Trophoblast cell (in vitro differentiated cells and primary cell): Measurements from ENCODE around the gene DNAH7.

Experiments used
- DNase-seq, 2 donors: peaks; one replicate each; pipeline ENCODE4 v3.0.0-alpha.2; 2016
- H2AFZ ChIP-seq: 2 replicates; pipeline ENCODE4 v1.6.1; 2013; ENCODE audit warnings: low read length, moderate library complexity, mild to moderate bottlenecking; ENCODE audit not compliant: insufficient read depth, poor library complexity
- H2AK5ac ChIP-seq: 2 replicates; pipeline ENCODE4 v1.6.1; 2013; ENCODE audit warnings: mild to moderate bottlenecking, low read length
- H2BK120ac ChIP-seq: 2 replicates; pipeline ENCODE4 v1.6.1; 2013; ENCODE audit warnings: low read length, mild to moderate bottlenecking, moderate library complexity; ENCODE audit not compliant: insufficient read depth, poor library complexity
- H2BK12ac ChIP-seq: 2 replicates; pipeline ENCODE4 v1.6.1; 2013; ENCODE audit warnings: mild to moderate bottlenecking, low read length, moderate library complexity
- H2BK5ac ChIP-seq: 2 replicates; pipeline ENCODE4 v1.6.1; 2013; ENCODE audit warnings: low read length, low read depth, moderate library complexity, mild to moderate bottlenecking; ENCODE audit not compliant: poor library complexity
- H3K14ac ChIP-seq: 2 replicates; pipeline ENCODE4 v1.6.1; 2013; ENCODE audit warnings: mild to moderate bottlenecking, low read length
- H3K18ac ChIP-seq: 2 replicates; pipeline ENCODE4 v1.6.1; 2013; ENCODE audit warnings: mild to moderate bottlenecking, low read length
- H3K23ac ChIP-seq: 2 replicates; pipeline ENCODE4 v1.6.1; 2013; ENCODE audit warnings: low read length
- H3K27ac ChIP-seq: 2 replicates; pipeline ENCODE4 v1.5.1; 2013; ENCODE audit warnings: low read depth, mild to moderate bottlenecking, inconsistent platforms, low read length, moderate library complexity
- H3K27me3 ChIP-seq: 2 replicates; pipeline ENCODE4 v1.6.1; 2013; ENCODE audit warnings: inconsistent platforms, mild to moderate bottlenecking, low read length, moderate library complexity; ENCODE audit not compliant: insufficient read depth
- H3K36me3 ChIP-seq, 2 experiments: 1 replicate in 1 of 2; 2 replicates in 1 of 2; pipeline ENCODE4 v1.6.1; 2013; ENCODE audit warnings: low read length in 2 of 2, mild to moderate bottlenecking in 2 of 2, moderate library complexity in 1 of 2; ENCODE audit not compliant: insufficient read depth in 2 of 2, control insufficient read depth in 1 of 2
- H3K4ac ChIP-seq: 2 replicates; pipeline ENCODE4 v1.6.1; 2013; ENCODE audit warnings: low read depth, mild to moderate bottlenecking, low read length, moderate library complexity
- H3K4me1 ChIP-seq, 2 experiments: 1 replicate in 1 of 2; 2 replicates in 1 of 2; pipeline ENCODE4 v1.6.1; 2013; ENCODE audit warnings: low read length in 2 of 2, mild to moderate bottlenecking in 2 of 2, moderate library complexity in 1 of 2; ENCODE audit not compliant: insufficient read depth in 2 of 2, control insufficient read depth in 1 of 2
- H3K4me2 ChIP-seq: 2 replicates; pipeline ENCODE4 v1.6.1; 2013; ENCODE audit warnings: inconsistent platforms, mild to moderate bottlenecking, low read length, moderate library complexity
- H3K4me3 ChIP-seq: 2 replicates; pipeline ENCODE4 v1.5.1; 2013; ENCODE audit warnings: mild to moderate bottlenecking, low read depth, low read length, inconsistent platforms
- H3K79me1 ChIP-seq: one replicate; pipeline ENCODE4 v1.6.1; 2013; ENCODE audit warnings: low read length
- H3K79me2 ChIP-seq: 2 replicates; pipeline ENCODE4 v1.6.1; 2013; ENCODE audit warnings: low read length, mild to moderate bottlenecking; ENCODE audit not compliant: control insufficient read depth, insufficient read depth, poor library complexity
- H3K9ac ChIP-seq: 2 replicates; pipeline ENCODE4 v1.6.1; 2013; ENCODE audit warnings: mild to moderate bottlenecking, low read length
- H3K9me3 ChIP-seq: 2 replicates; pipeline ENCODE4 v1.6.1; 2013; ENCODE audit warnings: low read depth, mild to moderate bottlenecking, control low read depth, inconsistent platforms, low read length; ENCODE audit not compliant: insufficient read depth
- H4K12ac ChIP-seq: 2 replicates; pipeline ENCODE4 v1.6.1; 2013; ENCODE audit warnings: low read depth, mild to moderate bottlenecking, low read length, moderate library complexity
- H4K8ac ChIP-seq: 2 replicates; pipeline ENCODE4 v1.6.1; 2013; ENCODE audit warnings: low read depth, mild to moderate bottlenecking, low read length, moderate library complexity
- H4K91ac ChIP-seq: one replicate; pipeline ENCODE4 v1.6.1; 2013; ENCODE audit warnings: low read depth, mild to moderate bottlenecking, low read length, moderate library complexity
- WGBS: extraction: QIAGEN DNeasy Blood & Tissue Kit; methylation state at CpG from one replicate; pipeline ENCODE4 v1.1.7; 2013; ENCODE audit warnings: missing lambda C conversion rate; ENCODE audit not compliant: insufficient read length, insufficient coverage; ENCODE audit errors: extremely low coverage; 5-methylcytosine and 5-hydroxymethylcytosine counted together

Gene DNAH7

GRCh38 chr2:196036442-196036841 lies 32.2 kb downstream of the DNAH7 start:
- Histone ChIP-seq H4K8ac (no peak overlapping the region), H2BK12ac (no peak overlapping the region), H3K79me1 (no peaks in the 10 kb centered on the region), H3K14ac (no peak overlapping the region), H3K79me2 (no peaks in the 10 kb centered on the region), H3K36me3 (no peaks in the 10 kb centered on the region), H2BK120ac (no peak overlapping the region), H3K9ac (no peak overlapping the region), H3K4me2 (no peak overlapping the region), H3K18ac (no peak overlapping the region), H3K9me3 (no peaks in the 10 kb centered on the region), H2BK5ac (no peak overlapping the region), H3K27ac (no peak overlapping the region), H4K91ac (no peak overlapping the region), H2AK5ac (no peak overlapping the region), H2AFZ (no peak overlapping the region), H3K27me3 (no peaks in the 10 kb centered on the region), H3K4me1 (no peaks in the 10 kb centered on the region), H3K23ac (no peak overlapping the region), H3K4me3 (no peak overlapping the region), H3K4ac (no peak overlapping the region), H4K12ac (no peak overlapping the region)
- no peak for DNase-seq
- WGBS, result no CpG with 5 or more reads among the region's 2 CpGs

- H3K9ac ChIP-seq, result no peak overlapping the region
- no peak overlapping the region for H4K12ac ChIP-seq
- DNase-seq, result no peak
- H4K8ac ChIP-seq, result no peak overlapping the region
- H3K14ac ChIP-seq, result no peak overlapping the region
- H3K79me2 ChIP-seq, result no peaks in the 10 kb centered on the region
- no peaks in the 10 kb centered on the region for H3K4me1 ChIP-seq
- H2BK12ac ChIP-seq, result no peak overlapping the region
- no peak overlapping the region for H3K4ac ChIP-seq
- no peaks in the 10 kb centered on the region for H3K36me3 ChIP-seq
- WGBS, result no CpG with 5 or more reads among the region's 2 CpGs
- H3K18ac ChIP-seq, result no peak overlapping the region
- no peak overlapping the region for H4K91ac ChIP-seq
- H3K9me3 ChIP-seq, result no peaks in the 10 kb centered on the region
- no peak overlapping the region for H2BK120ac ChIP-seq
- no peaks in the 10 kb centered on the region for H3K27me3 ChIP-seq
- H2BK5ac ChIP-seq, result no peak overlapping the region
- no peak overlapping the region for H3K4me2 ChIP-seq
- H3K4me3 ChIP-seq, result no peak overlapping the region
- H2AK5ac ChIP-seq, result no peak overlapping the region
- no peaks in the 10 kb centered on the region for H3K79me1 ChIP-seq
- no peak overlapping the region for H2AFZ ChIP-seq
- H3K23ac ChIP-seq, result no peak overlapping the region
- H3K27ac ChIP-seq, result no peak overlapping the region
Observed at GRCh38 chr2:196018037-196018436, 50.6 kb downstream of the DNAH7 start.

DNA sequence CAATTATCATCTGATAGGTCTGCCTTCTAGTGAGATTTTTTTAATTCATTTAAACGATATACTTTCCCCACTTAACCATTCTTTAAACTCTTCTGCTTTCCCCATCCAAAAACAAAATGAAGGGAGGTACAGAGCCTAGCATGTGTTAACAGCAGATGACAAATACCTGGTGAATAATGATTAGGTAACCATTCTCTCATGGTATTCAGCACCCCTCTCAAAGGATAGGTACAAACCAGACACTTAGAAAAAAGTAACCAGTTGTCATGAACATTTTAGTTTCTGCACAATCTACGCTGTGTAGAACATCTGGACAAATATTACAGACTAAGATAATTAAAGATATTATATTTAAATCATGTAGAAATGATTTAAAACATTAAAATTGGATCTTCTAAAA lies 56.3 kb downstream of the DNAH7 start:
- Histone ChIP-seq H3K9me3 (no peaks in the 10 kb centered on the region), H3K4me3 (no peak overlapping the region), H3K9ac (no peak overlapping the region), H4K12ac (no peak overlapping the region), H2BK120ac (no peak overlapping the region), H3K36me3 (no peaks in the 10 kb centered on the region), H3K4ac (no peak overlapping the region), H3K4me1 (no peaks in the 10 kb centered on the region), H3K4me2 (no peak overlapping the region), H2BK12ac (no peak overlapping the region), H3K27ac (no peak overlapping the region), H2AK5ac (no peak overlapping the region), H3K79me2 (no peaks in the 10 kb centered on the region), H3K18ac (no peak overlapping the region), H3K79me1 (no peaks in the 10 kb centered on the region), H3K23ac (no peak overlapping the region), H2BK5ac (no peak overlapping the region), H4K8ac (no peak overlapping the region), H3K14ac (no peak overlapping the region), H3K27me3 (no peaks in the 10 kb centered on the region), H2AFZ (no peak overlapping the region), H4K91ac (no peak overlapping the region)
- WGBS, result 100% methylated on average over 1 of the region's 2 CpGs
- DNase-seq, result no peak

DNA sequence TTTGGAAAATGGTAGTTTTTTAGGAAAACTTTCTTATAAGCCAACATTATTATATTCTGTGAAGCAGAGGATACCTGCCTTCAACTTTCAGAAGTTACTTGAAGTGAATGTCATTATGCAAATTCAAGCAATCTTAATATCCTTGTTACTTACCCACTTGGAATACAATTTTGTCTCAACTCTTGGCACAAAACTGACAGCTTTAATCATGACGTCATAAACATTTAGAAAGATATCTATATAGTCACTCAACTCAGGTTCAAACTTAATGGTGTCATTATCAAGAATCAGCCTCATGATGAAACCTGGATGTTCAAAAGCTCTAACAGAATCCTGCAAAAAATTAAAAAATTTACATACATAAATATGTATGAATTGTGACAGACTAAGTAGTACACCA lies 68.1 kb downstream of the DNAH7 start:
- Histone ChIP-seq H3K14ac (no peak overlapping the region), H2AK5ac (no peak overlapping the region), H3K4ac (no peak overlapping the region), H2BK12ac (no peak overlapping the region), H2AFZ (no peak overlapping the region), H2BK5ac (no peak overlapping the region), H2BK120ac (no peak overlapping the region), H3K79me1 (no peaks in the 10 kb centered on the region), H3K4me3 (no peak overlapping the region), H3K9me3 (no peaks in the 10 kb centered on the region), H3K27me3 (no peaks in the 10 kb centered on the region), H3K36me3 (no peaks in the 10 kb centered on the region), H3K79me2 (no peaks in the 10 kb centered on the region), H3K4me1 (no peaks in the 10 kb centered on the region), H3K18ac (no peak overlapping the region), H4K8ac (no peak overlapping the region), H4K12ac (no peak overlapping the region), H4K91ac (no peak overlapping the region), H3K9ac (no peak overlapping the region), H3K23ac (no peak overlapping the region), H3K4me2 (no peak overlapping the region), H3K27ac (no peak overlapping the region)
- WGBS, result no CpG with 5 or more reads among the region's 1 CpG
- no peak for DNase-seq
